NOMO-1 (cell line): ENCODE results near the gene AHRR.
A peak's percentile ranks its signal among the peaks of the same experiment; 100 is the strongest.
"Not testable (repeated sequence)": the region's sequence is repeated elsewhere in the genome, so short reads cannot be mapped to it uniquely, and the experiment has no call there.

Experiments used
- DNase-seq, 2 experiments: peaks; one replicate each; lab custom pipeline; 2025; ENCODE audit not compliant: unreplicated experiment in 2 of 2; lab: John Stamatoyannopoulos, UW

AHRR gene

GRCh38 chr5:362978-363765 lies 41.7 kb downstream of the AHRR start:
- no peak for DNase-seq

GRCh38 chr5:364497-364896 lies 43.0 kb downstream of the AHRR start:
- no peak for DNase-seq

- DNase-seq, result no peak
Measured at GRCh38 chr5:366541-367357, 45.2 kb downstream of the AHRR start.

GRCh38 chr5:367358-368130 lies 46.0 kb downstream of the AHRR start:
- no peak for DNase-seq

- peak; percentile 75 to 82 for DNase-seq
Measured at GRCh38 chr5:368183-369084, 46.9 kb downstream of the AHRR start.

GRCh38 chr5:369151-369868 lies 47.8 kb downstream of the AHRR start:
- DNase-seq, result peak; percentile 38 to 40

GRCh38 chr5:369869-370236 lies 48.3 kb downstream of the AHRR start:
- not testable (repeated sequence) for DNase-seq

- no peak for DNase-seq
Measured at GRCh38 chr5:370311-370958, 48.9 kb downstream of the AHRR start.

GRCh38 chr5:370959-371810 lies 49.7 kb downstream of the AHRR start:
- no peak for DNase-seq

- DNase-seq, result peak in 1 of 2 experiments; percentile 29
Measured at GRCh38 chr5:371811-372555, 50.5 kb downstream of the AHRR start.

- no peak for DNase-seq
Measured at GRCh38 chr5:372556-372995, 51.1 kb downstream of the AHRR start.

- peak in 1 of 2 experiments; percentile 40 for DNase-seq
Measured at GRCh38 chr5:372996-373709, 51.6 kb downstream of the AHRR start.

GRCh38 chr5:373710-374602 lies 52.4 kb downstream of the AHRR start:
- DNase-seq, result peak; percentile 82 to 95

GRCh38 chr5:374631-375335 lies 53.3 kb downstream of the AHRR start:
- no peak for DNase-seq

GRCh38 chr5:375336-375920 lies 53.9 kb downstream of the AHRR start:
- DNase-seq, result no peak
